ENCODE results near the gene TINCR. TPM values are rescaled to one million over a fixed set of nuclear protein-coding genes. Genes with fewer than 3 reads are reported as not detected.

The TINCR gene
- total RNA-seq, 1 experiment from 2014 or later = not detected

DNA sequence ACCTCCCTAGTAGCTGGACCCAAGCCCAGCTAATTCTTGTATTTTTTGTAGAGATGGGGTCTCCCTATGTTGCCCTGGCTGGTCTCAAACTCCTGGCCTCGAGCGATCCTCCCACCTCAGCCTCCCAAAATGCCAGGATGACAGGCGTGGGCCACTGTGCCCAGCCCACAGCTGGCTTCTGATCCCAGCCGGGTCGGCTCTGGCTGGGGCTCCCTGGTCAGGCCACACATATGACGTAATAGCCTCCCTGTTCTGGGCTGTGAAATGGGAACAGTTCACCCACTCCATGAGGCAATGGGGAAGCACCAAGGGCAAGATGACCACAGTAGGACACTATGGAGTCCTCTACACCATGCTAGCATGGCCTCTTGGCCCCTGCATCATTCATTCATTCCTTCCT lies 41.1 kb downstream of the TINCR start:
- no peak for DNase-seq (ENCODE audit: low spot score)
- in situ Hi-C loops (cut with HindIII; ENCODE audit: low sequenced_read_pairs) = no loop called here

DNA sequence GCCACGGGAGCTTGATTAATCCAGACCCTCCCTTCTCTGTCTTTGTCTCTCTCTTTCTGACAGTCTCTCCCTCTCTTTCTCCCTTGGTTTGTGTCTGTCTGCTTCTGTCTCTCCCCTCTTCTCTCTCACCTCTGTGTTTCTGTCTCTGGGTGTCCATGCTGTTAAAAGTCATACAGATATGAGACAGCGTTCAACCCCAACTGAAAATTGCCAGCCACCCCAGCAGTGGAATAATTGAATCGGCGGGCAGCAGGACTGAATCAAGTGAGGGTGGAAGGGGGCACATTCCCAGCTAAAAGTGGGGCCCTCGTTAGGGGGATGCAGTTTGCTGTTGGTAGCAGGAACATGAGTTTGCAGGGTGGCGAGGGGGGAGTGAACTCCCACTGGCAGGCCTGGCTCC lies 43.7 kb downstream of the TINCR start:
- no peak for DNase-seq (ENCODE audit: low spot score)
- in situ Hi-C loops (cut with HindIII; ENCODE audit: low sequenced_read_pairs) = no loop called here

DNA sequence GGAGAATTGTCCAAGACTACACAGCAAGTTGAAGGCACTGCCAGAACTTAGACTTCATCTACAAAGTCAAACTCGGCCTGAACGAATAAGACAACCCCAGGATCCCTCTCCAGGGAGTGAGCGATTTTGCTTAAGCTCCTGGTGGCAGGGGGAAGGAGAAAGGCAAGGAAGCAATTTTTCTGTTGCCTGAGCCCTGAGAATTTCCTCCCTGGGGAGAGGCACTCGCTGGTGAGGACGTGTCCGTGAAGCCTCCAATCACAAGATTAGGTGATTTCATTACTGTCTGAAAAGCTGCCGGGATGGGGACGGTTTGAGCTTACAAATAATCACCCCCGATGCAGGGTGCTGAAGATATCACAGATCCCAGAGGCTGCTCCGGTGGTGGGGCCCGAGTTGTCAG lies 45.6 kb downstream of the TINCR start:
- in situ Hi-C loops (cut with HindIII; ENCODE audit: low sequenced_read_pairs) = no loop called here
- DNase-seq (ENCODE audit: low spot score) = no peak

DNA sequence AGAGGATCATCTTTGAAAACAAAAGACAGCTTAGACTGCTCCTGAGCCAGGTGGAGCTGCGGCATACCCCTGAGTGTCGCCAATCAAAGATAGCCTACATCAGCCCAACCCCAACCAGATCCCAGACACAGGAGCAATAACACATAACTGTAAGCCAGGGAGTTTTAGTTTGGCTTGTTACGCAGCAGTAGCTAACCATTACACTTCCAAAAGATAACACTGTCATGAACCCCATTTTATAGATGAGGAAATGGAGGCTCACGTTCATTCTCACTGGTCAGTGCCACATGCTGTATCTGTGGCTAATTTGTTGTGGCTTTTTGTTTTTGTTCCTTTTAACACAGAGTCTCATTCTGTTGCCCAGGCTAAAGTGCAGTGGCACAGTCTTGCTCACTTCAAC lies 47.3 kb downstream of the TINCR start:
- in situ Hi-C loops (cut with HindIII; ENCODE audit: low sequenced_read_pairs) = no loop called here
- no peak for DNase-seq (ENCODE audit: low spot score)

DNA sequence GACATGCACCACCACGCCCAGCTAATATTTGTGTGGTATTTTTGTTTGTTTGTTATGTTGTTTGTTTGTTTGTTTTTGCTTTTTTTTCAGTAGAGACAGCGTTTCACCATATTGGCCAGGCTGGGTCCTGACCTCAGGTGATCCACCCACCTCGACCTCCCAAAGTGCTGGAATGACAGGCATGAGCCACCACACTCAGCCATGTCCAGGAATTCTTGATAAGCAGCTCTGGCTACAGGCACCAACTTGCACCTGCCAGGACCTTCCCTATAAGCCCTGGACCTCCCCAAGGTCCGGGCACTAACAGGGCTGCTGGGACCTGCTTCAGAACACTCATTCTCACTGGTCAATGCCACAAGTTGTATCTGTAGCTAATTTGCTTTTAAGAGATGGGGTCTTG lies 48.7 kb downstream of the TINCR start:
- no peak for DNase-seq (ENCODE audit: low spot score)
- in situ Hi-C loops (cut with HindIII; ENCODE audit: low sequenced_read_pairs) = no loop called here

DNA sequence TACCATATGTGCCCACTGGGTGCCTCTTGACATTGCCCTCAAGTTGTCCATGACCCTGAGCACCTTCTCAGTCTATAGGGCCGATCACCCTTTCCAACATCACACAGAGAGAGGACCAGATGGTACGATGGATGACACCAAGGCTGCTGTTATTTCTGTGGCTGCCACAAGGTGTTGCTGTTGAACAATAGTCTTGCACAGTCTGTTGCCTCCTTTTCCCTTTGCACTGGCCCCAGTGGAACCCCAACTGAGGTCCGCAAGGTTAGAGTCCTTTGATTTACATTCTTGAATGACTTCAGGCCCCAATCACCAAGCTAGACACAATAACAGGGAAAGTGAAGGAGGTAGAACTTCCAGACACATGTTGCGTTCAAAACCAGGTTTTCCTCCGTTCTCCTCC lies 52.0 kb downstream of the TINCR start:
- no peak for DNase-seq (ENCODE audit: low spot score)
- in situ Hi-C loops (cut with HindIII; ENCODE audit: low sequenced_read_pairs) = no loop called here

DNA sequence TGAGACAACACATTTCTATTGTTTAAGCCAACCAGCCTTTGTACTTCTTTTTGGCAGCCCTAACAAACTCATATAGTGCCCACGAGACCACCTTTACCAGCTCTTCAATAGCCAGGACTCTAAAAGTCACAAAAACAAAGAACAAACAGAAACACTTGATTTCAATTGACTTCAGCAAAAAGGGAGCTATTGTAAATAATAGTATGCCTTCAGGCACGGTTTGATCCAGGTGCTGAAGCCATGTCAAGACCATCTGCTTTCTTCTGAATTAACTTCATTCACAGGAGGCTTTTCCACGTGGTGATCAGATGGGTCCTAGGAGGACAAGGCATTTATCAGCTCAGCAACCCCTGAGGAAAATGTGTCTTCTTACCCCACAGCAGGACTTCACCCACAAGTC lies 53.8 kb downstream of the TINCR start:
- DNase-seq (ENCODE audit: low spot score) = no peak
- in situ Hi-C loops (cut with HindIII; ENCODE audit: low sequenced_read_pairs) = no loop called here

DNA sequence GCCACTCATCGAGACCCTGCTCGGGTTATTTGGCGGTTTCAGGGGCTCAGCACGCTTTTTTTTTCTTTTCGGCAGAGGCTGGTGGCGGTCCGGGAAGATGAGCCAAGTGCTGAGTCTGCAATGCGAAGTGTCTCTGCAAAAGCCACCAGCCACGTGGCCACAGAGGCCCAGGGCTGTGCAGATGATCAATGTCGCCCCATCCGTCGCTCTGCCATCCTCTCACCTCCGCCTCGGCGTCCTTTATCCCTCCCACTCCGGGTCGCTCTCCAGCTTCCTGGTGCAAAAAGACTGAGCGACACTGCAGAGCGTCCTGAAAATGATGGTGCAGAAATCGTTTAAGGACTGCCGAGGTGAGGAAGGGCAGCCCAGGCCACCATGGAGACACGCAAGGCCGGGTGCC lies 55.0 kb downstream of the TINCR start:
- in situ Hi-C loops (cut with HindIII; ENCODE audit: low sequenced_read_pairs) = no loop called here
- no peak for DNase-seq (ENCODE audit: low spot score)

Other genes with a start within 250 kb of the TINCR start
- 137 and 168 TPM in 2 replicates for gene PTPRS, start 227.1 kb downstream of the TINCR start, total RNA-seq (2014; rRNA removed; shearing (Covaris generic))
- not detected in 2 replicates for gene ZNRF4, start 112.5 kb downstream of the TINCR start, total RNA-seq (2014; rRNA removed; shearing (Covaris generic))
- gene SAFB2, start 54.8 kb upstream of the TINCR start, total RNA-seq (2014; rRNA removed; shearing (Covaris generic)) = 6.0 and 13.7 TPM in 2 replicates
- 43.8 and 65.7 TPM in 2 replicates for gene SAFB, start 55.1 kb upstream of the TINCR start, total RNA-seq (2014; rRNA removed; shearing (Covaris generic))
- gene MICOS13, start 112.6 kb upstream of the TINCR start, total RNA-seq (2014; rRNA removed; shearing (Covaris generic)) = 36.5 and 74.5 TPM in 2 replicates
- gene HSD11B1L, start 113.1 kb upstream of the TINCR start, total RNA-seq (2014; rRNA removed; shearing (Covaris generic)) = 15.1 and 18.8 TPM in 2 replicates
- 758 and 1,281 TPM in 2 replicates for gene RPL36, start 122.3 kb upstream of the TINCR start, total RNA-seq (2014; rRNA removed; shearing (Covaris generic))
- gene LONP1, start 152.2 kb upstream of the TINCR start, total RNA-seq (2014; rRNA removed; shearing (Covaris generic)) = 240 and 246 TPM in 2 replicates
- not detected in 2 replicates for gene CATSPERD, start 152.7 kb upstream of the TINCR start, total RNA-seq (2014; rRNA removed; shearing (Covaris generic))
- 0.43 and 2.6 TPM in 2 replicates for gene PRR22, start 216.8 kb upstream of the TINCR start, total RNA-seq (2014; rRNA removed; shearing (Covaris generic))
- gene DUS3L, start 223.2 kb upstream of the TINCR start, total RNA-seq (2014; rRNA removed; shearing (Covaris generic)) = 100 and 105 TPM in 2 replicates
- gene NRTN, start 237.1 kb upstream of the TINCR start, total RNA-seq (2014; rRNA removed; shearing (Covaris generic)) = 8.3 and 14.0 TPM in 2 replicates